NCI-H1694 treated with DMSO at 0.1 percent for 48 hours (cell line): Measurements from ENCODE around the gene FTSJ1.

Source experiments
- DNase-seq: peaks from one replicate; lab custom pipeline; 2025; lab: John Stamatoyannopoulos, UW

Gene FTSJ1

DNA sequence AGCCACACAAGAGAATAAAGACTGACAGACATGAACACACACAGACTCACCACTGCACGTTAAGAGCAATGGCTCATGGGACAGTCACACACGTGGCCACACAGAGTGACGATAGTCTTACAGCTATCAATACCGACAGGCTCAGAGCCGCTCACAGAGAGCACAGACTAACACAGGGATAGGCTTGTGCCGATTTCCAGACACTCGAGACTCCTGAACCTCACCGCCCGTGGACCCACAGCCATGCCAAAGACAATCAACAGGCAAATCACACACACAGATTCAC is 5.2 kb upstream of the FTSJ1 start:
- DNase-seq, result no peak

DNA sequence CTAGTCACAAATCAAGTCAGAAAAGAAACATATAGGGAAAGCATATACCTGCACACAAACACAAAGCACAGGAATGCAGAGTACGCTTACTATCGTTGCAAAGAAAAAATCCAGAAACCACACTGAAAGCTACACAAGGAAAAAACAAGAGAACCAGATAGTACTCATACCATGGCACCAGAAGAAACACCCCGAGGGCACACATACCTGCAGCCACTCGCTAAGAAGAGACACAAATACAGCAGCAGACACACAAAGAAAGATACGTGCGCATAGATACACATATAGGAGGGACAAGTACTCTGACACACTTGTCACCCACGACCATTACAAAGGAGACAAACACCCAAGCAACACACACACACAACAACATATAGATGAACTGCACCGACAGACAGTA is 4.5 kb upstream of the FTSJ1 start:
- no peak for DNase-seq

DNA sequence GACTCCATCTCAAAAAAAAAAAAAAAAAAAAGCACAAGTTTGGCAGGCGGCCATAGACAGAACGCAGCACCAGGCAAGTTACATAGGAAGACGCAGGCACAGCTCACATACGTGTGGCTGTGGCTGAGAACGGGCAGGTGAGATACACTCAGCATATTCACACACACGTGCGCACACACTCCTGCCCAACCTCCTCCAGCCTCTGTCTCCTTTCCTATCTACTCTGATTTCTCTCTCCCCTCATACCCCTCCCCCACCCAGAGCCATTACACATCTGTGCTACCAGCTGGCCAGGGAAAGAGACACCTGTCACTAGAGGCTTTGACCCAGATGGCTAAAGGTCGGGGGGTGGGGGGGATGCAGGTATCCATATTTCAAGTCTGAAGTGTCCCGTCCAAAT is 3.8 kb upstream of the FTSJ1 start:
- peak; percentile 60 for DNase-seq

DNA sequence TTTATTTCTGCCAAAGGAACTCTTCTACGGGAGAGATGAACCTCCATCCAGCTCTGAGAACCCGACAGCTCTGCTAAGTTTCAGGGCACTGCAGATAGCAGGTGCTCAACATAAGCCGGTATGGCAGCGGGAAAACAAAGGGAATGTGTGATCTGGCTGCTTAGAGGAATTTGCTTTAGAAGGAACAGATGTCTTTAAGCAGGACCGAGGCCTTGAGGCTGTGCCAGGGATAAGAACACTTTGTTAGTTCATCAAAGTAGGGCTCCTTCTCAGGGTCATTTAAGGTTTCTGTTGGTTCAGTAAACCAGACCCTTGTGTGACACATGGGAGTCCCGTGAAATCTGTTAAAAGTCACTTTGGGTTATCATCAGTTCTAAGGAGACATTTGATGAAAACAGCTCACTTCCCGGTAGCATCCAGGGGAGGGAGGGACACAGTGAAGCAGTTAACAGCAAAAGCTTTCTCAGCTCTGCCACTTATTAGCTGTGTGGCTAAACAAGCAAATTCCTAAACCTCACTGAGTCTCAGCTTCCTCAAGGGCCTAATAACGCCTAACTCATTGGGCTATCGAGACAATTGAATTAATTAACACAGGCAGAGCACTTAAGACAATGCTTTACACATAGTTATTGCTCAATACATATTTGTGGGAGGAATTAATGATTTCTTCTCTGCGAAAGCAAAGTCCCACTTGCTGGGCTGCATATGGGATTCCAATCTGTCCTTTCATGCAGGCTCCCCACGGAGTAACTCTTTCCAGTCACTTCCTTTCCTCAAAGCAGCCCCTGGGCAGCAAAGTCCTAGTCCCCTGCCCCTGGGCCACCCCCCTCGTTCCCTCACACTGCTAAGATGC is 2.9 kb upstream of the FTSJ1 start:
- DNase-seq, result peak; percentile 58

DNA sequence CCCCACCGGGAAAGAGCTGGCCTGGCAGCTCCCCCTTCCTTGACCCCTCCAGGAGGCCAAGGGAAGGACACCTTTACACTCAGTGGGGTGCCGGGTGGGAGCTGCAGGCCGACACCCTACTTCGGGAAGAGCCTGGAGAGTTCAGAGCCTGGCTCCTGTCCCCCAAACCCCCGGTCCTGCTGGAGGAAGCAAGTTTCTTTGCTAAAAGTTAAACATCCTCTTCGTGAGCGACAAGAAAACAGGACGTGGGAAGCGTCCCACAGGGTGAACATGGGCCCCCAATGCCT is 2.4 kb upstream of the FTSJ1 start:
- no peak for DNase-seq

DNA sequence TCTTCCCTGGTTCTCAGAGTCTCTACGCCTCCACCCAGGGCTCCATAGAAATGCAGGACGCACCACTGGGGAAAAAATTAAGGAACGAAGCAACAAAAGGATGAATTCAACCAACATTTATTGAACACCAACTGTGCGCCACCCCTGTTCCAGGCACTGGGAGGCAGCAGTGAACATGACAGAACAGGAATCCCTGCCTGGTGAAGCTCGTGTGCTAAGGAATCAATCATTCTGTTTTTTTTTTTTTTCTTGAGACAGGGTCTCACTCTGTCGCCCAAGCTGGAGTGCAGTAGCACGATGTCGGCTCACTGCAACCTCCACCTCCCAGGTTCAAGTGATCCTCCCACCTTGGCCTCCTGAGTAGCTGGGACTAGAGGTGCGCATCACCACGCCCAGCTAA is 1.9 kb upstream of the FTSJ1 start:
- DNase-seq, result peak; percentile 36

DNA sequence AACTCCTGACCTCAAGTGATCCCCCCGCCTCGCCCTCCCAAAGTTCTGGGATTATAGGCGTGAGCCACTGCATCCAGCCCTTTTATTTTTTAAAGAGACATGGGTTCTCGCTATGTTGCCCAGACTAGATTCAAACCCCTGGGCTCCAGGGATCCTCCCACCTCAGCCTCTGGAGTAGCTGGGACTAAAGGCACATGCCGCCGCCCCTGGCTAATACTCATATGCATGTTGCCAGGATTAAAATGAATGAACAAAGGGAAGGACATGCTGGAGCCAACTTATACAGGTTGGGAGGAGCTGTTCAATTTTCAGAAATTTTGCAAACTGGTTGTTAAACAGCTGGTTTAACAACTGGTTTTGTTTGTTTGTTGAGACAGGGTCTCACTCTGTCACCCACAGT is 1.4 kb upstream of the FTSJ1 start:
- DNase-seq, result no peak

DNA sequence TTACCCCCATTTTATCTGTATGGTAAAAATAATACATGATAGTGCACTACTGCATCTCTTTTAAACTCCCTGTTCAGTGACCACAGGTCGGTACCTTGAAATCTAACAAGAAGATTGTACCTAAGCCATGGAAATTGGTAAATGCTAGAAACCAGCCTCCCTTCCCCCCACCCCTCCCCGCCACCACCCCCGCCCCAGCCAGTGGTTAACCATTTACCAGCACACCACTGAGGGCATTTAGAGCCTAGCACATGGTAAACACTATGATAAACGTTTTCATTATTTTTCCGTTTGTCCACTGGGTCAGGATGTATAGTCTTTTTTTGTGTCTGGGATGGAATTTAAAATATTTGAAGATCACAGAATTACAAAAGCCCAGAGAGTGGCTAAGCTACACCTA is 703 bp upstream of the FTSJ1 start:
- DNase-seq, result no peak

DNA sequence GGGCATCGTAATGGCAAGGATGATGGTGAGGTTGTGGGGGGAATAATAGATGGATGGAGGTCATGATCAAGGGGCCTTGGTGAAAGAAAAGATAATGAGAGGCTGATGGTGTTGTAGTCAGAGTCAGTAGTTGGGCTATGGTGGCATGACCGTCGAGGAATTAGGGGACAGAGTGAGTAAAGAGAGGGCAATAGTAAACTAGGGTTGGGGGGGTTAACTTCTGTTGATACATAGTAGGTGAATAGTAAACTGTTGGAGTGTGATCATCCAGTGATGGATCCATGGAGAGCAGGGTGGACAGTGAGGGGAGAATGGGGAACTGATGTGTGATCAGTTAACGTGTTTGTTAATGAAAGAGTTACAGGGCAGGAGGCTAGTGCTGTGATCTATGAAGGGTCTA is 920 bp downstream of the FTSJ1 start:
- DNase-seq, result no peak

DNA sequence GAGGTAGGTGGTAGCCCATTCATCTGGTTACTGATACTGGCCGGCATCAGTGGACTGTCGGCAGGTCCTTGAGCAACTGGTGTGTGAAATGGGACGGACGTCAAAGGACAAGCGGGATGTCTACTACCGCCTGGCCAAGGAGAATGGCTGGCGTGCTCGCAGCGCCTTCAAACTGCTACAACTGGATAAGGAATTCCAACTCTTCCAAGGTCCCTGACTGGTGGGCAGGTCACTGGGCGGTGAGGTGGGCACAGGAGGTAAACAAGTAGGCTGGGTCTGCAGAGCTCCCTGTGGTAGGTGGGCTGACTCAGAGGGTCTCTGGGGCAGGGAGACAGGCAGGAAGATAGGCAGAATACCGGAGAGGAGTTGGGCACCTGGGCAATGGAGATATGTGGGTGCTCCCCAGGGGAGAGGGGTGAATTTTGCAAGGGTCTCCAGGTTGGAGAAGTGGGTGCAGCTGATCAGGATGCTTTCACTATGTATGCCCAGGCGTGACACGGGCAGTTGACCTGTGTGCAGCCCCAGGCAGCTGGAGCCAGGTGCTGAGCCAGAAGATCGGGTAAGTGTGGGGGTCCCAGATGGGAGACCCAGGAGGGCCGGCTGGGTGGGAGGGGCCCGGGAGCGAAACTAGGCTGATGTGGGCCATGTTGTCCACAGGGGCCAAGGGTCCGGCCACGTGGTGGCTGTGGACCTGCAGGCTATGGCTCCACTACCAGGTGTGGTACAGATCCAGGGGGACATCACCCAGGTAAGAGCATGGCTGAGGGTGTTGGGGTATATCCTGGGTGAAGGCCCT is 2.2 kb downstream of the FTSJ1 start:
- DNase-seq, result no peak

DNA sequence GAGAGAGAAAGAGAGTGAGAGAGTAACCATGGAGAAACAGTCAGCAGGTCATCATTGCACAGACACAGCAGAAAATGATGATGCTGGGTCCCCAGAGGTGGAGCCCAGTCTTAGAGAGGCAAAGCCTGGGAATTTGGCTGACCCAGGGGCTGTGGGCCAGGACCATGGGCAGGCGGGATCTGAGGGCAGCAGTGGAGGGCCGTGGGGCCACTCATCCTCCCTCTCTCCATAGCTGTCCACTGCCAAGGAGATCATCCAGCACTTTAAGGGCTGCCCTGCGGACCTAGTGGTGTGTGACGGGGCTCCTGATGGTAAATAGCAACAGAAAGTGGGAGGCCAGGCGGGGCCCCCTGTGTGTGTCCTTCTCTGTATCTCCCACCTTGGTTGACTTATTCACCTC is 2.8 kb downstream of the FTSJ1 start:
- no peak for DNase-seq

DNA sequence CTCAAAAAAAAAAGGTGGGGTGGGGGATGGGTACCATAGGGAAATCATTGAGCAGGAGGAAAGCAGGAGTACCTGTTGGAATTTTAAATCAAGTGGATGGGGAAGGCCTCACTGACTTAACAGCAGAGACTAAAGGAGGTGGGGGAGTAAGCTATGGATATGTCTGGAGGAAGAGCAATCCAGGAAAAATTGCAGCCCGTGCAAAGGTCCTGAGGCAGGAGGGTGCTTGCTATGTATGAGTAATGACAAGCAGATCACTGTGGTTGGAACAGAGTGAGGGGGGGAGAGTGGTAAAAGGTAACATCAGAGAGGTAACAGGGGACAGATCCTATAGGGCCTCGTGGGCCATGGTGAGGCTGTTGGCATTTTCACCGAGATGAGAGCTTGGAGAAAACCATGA is 4.1 kb downstream of the FTSJ1 start:
- no peak for DNase-seq

DNA sequence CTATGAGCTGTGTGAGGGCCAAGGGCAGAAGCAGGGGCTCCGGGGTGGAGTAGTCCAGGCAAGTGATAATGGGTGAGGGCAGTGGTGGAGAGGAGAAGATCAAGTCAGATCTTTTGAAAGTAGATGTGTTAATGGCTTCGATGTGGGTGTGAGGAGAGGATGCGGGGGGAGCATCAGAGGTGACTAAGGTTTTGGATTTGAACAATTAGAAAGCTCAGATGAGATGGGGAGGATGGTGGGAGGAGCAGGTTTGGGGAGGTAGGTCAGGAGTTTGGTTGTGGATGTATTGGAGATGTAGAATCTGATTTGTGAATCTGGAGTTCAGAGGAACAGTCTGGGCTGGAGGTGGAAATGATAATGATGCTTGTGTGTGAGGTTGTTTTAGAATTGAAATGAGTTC is 4.6 kb downstream of the FTSJ1 start:
- no peak for DNase-seq

DNA sequence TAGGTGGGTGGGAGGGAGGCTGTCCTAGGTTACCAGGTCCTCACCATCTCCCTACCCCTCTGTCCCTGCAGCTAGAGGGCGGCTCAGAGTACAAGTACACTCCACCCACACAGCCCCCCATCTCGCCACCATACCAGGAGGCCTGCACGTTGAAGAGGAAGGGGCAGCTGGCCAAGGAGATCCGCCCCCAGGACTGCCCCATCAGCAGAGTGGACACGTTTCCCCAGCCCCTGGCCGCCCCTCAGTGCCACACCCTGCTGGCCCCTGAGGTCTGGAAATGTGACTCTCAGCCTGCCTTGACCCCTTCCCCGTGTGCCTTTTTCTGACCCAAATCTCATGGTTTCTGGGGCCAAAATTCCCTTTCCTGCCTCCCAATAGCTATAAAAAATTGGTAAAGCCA is 6.5 kb downstream of the FTSJ1 start:
- no peak for DNase-seq

DNA sequence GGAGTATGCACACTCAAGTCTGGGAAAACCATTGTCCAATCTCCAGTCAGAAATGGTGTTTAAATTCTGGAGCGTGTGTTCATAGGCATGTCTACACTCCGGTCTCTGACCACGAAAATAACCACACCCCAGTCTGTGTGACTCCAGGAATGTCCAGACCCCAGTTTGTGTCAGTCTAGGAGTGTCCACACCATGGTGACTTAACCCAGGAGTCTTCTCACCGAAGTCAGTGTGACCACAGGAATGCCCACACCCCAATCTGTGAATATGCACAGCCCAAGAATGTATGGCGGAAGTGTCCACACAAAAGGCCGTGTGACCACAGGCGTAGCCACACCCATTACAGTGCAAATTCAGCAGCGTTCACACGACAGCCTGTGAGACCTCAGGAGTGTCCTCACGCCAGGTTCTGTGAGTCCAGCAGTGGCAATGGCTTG is 11.4 kb downstream of the FTSJ1 start:
- no peak for DNase-seq

DNA sequence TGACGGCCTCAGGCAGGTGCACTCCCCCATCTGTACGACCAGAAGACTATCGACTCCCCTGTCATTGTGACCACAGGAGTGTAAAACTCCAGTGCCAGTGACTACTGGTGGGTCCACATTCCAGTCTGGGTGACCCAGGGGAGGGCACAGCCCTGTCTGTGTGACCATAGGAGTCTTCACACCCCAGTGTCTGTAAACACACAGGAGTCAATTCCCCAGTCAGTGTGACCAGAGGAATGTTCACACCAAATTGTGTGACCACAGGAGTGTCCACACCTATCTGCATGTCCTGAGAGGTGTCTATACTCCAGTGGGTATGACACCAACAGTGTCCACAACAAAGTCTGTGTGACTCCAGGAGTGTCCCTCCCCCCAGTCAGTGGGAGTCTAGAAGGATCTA is 12.0 kb downstream of the FTSJ1 start:
- DNase-seq, result no peak

DNA sequence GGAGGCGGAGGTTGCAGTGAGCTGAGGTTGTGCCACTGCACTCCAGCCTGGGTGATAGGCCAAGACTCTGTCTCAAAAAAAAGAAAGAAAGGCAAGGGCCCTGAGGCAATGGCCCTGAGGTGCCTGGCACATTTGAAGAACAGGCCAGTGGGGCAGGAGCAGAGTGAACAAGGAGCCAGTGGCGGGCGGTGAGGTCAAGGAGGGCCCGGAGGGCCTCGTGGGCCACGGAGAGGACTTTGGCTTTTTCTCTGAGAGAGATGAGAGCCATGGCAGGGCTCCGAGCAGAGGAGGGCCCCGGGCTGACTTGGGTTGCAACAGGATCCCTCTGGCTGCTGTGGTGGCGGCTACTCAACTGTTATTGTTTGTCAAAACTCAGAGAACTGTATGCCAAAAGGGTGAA is 13.3 kb downstream of the FTSJ1 start:
- DNase-seq, result no peak

DNA sequence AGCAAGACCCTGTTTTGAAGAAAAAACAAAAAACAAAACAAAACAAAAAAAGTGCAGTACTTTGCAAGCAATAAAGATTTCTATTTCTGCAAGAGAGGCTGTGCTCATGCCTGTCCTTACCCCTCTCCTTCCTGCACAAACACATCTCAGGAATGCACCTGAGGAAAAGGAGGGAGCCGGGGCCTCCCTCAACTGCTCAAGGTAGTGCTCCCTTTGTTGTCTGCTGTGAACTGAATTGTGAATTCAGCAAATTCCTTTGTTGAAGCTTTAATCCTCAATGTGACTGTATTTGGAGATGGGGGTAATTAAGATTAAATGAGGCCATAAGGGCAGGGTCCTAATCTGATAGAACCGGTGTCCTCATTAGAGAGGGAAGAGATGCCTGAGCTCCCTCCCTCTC is 13.9 kb downstream of the FTSJ1 start:
- no peak for DNase-seq

DNA sequence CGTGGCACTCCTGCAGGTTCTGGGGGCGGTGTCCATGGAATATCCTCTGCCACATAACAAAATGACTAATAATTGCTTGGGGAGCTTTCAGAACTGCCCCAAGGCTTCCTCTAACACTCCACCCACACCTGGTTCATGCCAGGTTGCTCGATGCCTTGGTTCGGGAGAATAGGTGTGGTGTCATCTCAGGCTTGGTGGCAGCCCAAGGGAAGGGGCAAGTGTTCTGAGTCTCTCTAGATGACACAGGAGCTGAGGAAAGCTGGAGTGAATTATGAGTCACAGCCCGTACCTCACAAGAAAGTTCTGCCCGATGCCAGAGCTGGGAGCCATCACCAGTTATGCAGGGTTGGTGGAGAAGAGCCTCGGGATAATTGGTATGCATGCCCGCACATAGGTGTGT is 14.7 kb downstream of the FTSJ1 start:
- DNase-seq, result no peak

DNA sequence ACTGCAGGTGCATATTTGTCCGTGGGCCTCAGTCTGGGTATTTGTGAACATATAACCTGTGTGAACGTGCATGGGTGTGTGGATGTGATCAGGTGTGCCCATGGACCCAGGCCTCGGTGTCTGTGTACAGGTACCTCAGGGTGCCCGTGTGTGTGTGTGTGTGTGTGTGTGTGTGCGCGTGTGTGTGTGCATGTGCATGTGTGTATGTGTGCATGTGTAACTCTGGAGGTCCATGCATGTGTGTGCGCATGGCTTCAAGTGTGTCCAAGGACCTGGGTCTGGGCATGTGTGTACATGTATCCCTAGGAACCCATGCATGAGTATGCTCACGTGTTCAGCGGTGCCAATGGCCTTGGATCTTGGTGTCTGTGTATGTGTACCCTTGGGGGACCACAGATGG is 15.8 kb downstream of the FTSJ1 start:
- no peak for DNase-seq

DNA sequence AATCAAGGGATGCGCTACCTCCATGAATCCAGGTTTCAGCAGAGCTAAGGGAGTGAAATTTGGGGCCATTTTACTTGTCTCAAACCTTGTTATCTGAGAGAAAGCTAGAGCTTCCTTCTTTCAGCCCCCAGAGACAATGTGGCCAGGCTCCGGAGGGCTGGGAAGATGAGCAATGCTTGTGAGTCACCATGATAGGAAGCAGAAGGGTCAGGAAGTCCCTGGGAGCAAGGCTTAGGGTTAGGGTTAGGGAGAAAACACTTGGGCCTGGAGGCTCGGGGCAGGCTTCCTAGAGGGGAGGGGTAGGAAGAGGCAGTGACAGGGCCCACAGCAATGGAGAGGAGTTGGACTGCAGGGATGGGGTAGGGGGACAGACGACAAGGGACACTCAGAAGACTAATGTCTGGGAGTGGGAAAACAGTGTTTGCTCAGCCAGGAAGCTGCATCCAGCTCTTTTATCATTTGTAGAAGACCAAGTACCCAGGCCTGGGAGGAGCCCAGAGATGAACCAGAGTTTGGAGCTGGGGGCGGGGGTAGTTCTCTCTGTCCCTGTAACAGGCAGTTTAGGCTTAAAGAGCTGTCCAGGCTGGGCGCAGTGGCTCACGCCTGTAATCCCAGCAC is 16.4 kb downstream of the FTSJ1 start:
- DNase-seq, result no peak

DNA sequence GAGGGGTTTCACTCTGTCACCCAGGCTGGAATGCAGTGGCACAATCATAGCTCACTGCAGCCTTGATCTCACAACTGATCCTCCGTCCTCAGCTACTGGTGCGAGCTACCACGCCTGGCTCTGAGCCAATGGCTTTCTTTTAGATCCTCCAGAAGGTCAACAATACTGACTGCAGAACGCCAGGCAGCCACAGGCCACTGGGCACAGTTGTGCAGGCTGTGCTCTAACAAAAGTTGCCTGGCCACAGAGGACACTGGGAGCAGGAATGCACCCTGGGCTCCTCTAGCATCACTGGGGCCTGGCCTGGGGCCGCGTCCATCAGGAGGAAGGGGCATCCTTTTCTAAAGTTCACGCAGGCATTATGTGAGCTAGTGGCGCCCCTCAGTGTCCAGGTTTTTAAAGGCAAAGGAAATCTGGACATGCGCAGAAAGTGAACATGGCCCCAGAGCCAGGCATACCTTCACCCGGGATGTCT is 17.9 kb downstream of the FTSJ1 start:
- no peak for DNase-seq

DNA sequence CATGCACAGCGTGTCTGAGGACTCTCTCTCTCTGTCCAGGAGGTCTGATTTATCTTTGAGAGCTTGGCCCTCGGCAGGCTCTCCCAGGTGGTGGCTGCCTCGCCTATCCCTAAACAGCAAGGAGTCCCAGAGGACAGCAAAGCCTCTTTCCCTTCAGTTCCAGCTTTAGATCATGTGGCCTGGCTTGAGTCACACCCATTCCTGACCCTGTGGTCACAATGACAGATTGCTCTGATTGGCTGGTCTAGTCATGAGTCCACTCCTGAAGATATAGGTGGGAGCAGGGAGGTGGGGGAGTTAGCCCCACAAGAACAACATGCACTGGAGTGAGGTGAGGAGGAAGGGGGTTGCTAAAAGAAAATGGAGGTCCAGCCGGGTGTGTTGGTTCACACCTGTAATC is 20.7 kb downstream of the FTSJ1 start:
- DNase-seq, result no peak
